ENCODE measurements around the gene RASD1.
"Not testable (repeated sequence)": the region's sequence is repeated elsewhere in the genome, so short reads cannot be mapped to it uniquely, and the experiment has no call there.

The RASD1 gene

GRCh38 chr17:17469996-17470395 is 26.2 kb downstream of the RASD1 start:
- Mint-ChIP-seq H3K36me3 (ENCODE audit: low read depth) (no peaks in the 10 kb centered on the region), H3K4me3 (no peak overlapping the region), H3K9me3 (no peaks in the 10 kb centered on the region), H3K27ac (no peak overlapping the region), H3K4me1 (ENCODE audit: low read depth) (no peaks in the 10 kb centered on the region), H3K27me3 (peaks cover 21% of the 10 kb centered on the region)
- intact Hi-C loops (cut with micrococcal nuclease) = no loop called here

GRCh38 chr17:17469358-17469757 is 26.8 kb downstream of the RASD1 start:
- Mint-ChIP-seq H3K4me1 (ENCODE audit: low read depth) (no peaks in the 10 kb centered on the region), H3K27me3 (peaks cover 21% of the 10 kb centered on the region), H3K9me3 (no peaks in the 10 kb centered on the region), H3K27ac (no peak overlapping the region), H3K36me3 (ENCODE audit: low read depth) (no peaks in the 10 kb centered on the region), H3K4me3 (no peak overlapping the region)
- intact Hi-C loops (cut with micrococcal nuclease) = no loop called here

- H3K36me3 Mint-ChIP-seq (ENCODE audit: low read depth) = no peaks in the 10 kb centered on the region
- no peak overlapping the region for H3K4me3 Mint-ChIP-seq
- H3K4me1 Mint-ChIP-seq (ENCODE audit: low read depth) = no peaks in the 10 kb centered on the region
- H3K27me3 Mint-ChIP-seq = peaks cover 19% of the 10 kb centered on the region
- H3K27ac Mint-ChIP-seq = no peak overlapping the region
- H3K9me3 Mint-ChIP-seq = no peaks in the 10 kb centered on the region
- intact Hi-C loops (cut with micrococcal nuclease) = no loop called here
These were observed 27.8 kb downstream of the RASD1 start for GRCh38 chr17:17468217-17469010.

GRCh38 chr17:17467720-17468119 is 28.5 kb downstream of the RASD1 start:
- intact Hi-C loops (cut with micrococcal nuclease) = no loop called here
- H3K4me1 Mint-ChIP-seq (ENCODE audit: low read depth) = no peaks in the 10 kb centered on the region
- no peak overlapping the region for H3K4me3 Mint-ChIP-seq
- no peaks in the 10 kb centered on the region for H3K9me3 Mint-ChIP-seq
- H3K27me3 Mint-ChIP-seq = peaks cover 19% of the 10 kb centered on the region
- no peaks in the 10 kb centered on the region for H3K36me3 Mint-ChIP-seq (ENCODE audit: low read depth)
- H3K27ac Mint-ChIP-seq = no peak overlapping the region

GRCh38 chr17:17467016-17467415 is 29.2 kb downstream of the RASD1 start:
- peaks cover 18% of the 10 kb centered on the region for H3K27me3 Mint-ChIP-seq
- H3K27ac Mint-ChIP-seq = no peak overlapping the region
- no peak overlapping the region for H3K4me3 Mint-ChIP-seq
- intact Hi-C loops (cut with micrococcal nuclease) = no loop called here
- no peaks in the 10 kb centered on the region for H3K9me3 Mint-ChIP-seq
- no peaks in the 10 kb centered on the region for H3K36me3 Mint-ChIP-seq (ENCODE audit: low read depth)
- no peaks in the 10 kb centered on the region for H3K4me1 Mint-ChIP-seq (ENCODE audit: low read depth)

- H3K4me3 Mint-ChIP-seq = no peak overlapping the region
- H3K9me3 Mint-ChIP-seq = no peaks in the 10 kb centered on the region
- no peaks in the 10 kb centered on the region for H3K36me3 Mint-ChIP-seq (ENCODE audit: low read depth)
- no peak overlapping the region for H3K27ac Mint-ChIP-seq
- H3K27me3 Mint-ChIP-seq = peaks cover 16% of the 10 kb centered on the region
- no peaks in the 10 kb centered on the region for H3K4me1 Mint-ChIP-seq (ENCODE audit: low read depth)
- intact Hi-C loops (cut with micrococcal nuclease) = no loop called here
These were observed 29.7 kb downstream of the RASD1 start for GRCh38 chr17:17466511-17466910.

GRCh38 chr17:17465878-17466277 is 30.3 kb downstream of the RASD1 start:
- intact Hi-C loops (cut with micrococcal nuclease); H3K36me3 Mint-ChIP-seq (ENCODE audit: low read depth); H3K4me1 Mint-ChIP-seq (ENCODE audit: low read depth); H3K4me3 Mint-ChIP-seq; H3K9me3 Mint-ChIP-seq; H3K27ac Mint-ChIP-seq: not testable (repeated sequence)
- H3K27me3 Mint-ChIP-seq = peaks cover 13% of the 10 kb centered on the region

- H3K27ac Mint-ChIP-seq = no peak overlapping the region
- H3K27me3 Mint-ChIP-seq = peaks cover 10% of the 10 kb centered on the region
- no peak overlapping the region for H3K4me3 Mint-ChIP-seq
- no peaks in the 10 kb centered on the region for H3K36me3 Mint-ChIP-seq (ENCODE audit: low read depth)
- H3K9me3 Mint-ChIP-seq = peaks cover 11% of the 10 kb centered on the region
- H3K4me1 Mint-ChIP-seq (ENCODE audit: low read depth) = no peaks in the 10 kb centered on the region
- intact Hi-C loops (cut with micrococcal nuclease) = no loop called here
These were observed 32.4 kb downstream of the RASD1 start for GRCh38 chr17:17463821-17464220.

- Mint-ChIP-seq H3K27me3 (peaks cover 10% of the 10 kb centered on the region), H3K9me3 (peaks cover 11% of the 10 kb centered on the region), H3K4me3 (no peak overlapping the region), H3K4me1 (ENCODE audit: low read depth) (no peaks in the 10 kb centered on the region), H3K36me3 (ENCODE audit: low read depth) (no peaks in the 10 kb centered on the region), H3K27ac (no peak overlapping the region)
- intact Hi-C loops (cut with micrococcal nuclease) = no loop called here
These were observed 34.0 kb downstream of the RASD1 start for GRCh38 chr17:17462048-17462824.

- Mint-ChIP-seq H3K27ac (no peak overlapping the region), H3K4me3 (no peak overlapping the region), H3K27me3 (peaks cover 4% of the 10 kb centered on the region), H3K9me3 (peaks cover 11% of the 10 kb centered on the region), H3K4me1 (ENCODE audit: low read depth) (no peaks in the 10 kb centered on the region), H3K36me3 (ENCODE audit: low read depth) (no peaks in the 10 kb centered on the region)
- intact Hi-C loops (cut with micrococcal nuclease) = no loop called here
These were observed 36.2 kb downstream of the RASD1 start for GRCh38 chr17:17460038-17460437.

GRCh38 chr17:17457680-17458079 is 38.5 kb downstream of the RASD1 start:
- H3K27ac Mint-ChIP-seq = no peak overlapping the region
- H3K36me3 Mint-ChIP-seq (ENCODE audit: low read depth) = no peaks in the 10 kb centered on the region
- H3K4me3 Mint-ChIP-seq = no peak overlapping the region
- H3K9me3 Mint-ChIP-seq = peaks cover 11% of the 10 kb centered on the region
- H3K27me3 Mint-ChIP-seq = peaks cover 4% of the 10 kb centered on the region
- intact Hi-C loops (cut with micrococcal nuclease) = no loop called here
- H3K4me1 Mint-ChIP-seq (ENCODE audit: low read depth) = no peaks in the 10 kb centered on the region

- Mint-ChIP-seq H3K27me3 (peaks cover 4% of the 10 kb centered on the region), H3K9me3 (peaks cover 11% of the 10 kb centered on the region), H3K4me1 (ENCODE audit: low read depth) (no peaks in the 10 kb centered on the region), H3K36me3 (ENCODE audit: low read depth) (no peaks in the 10 kb centered on the region), H3K27ac (no peak overlapping the region), H3K4me3 (no peak overlapping the region)
- intact Hi-C loops (cut with micrococcal nuclease) = no loop called here
These were observed 39.9 kb downstream of the RASD1 start for GRCh38 chr17:17456251-17456650.

- H3K9me3 Mint-ChIP-seq = peaks cover 7% of the 10 kb centered on the region
- no peaks in the 10 kb centered on the region for H3K4me1 Mint-ChIP-seq (ENCODE audit: low read depth)
- no peak overlapping the region for H3K4me3 Mint-ChIP-seq
- intact Hi-C loops (cut with micrococcal nuclease) = no loop called here
- H3K27me3 Mint-ChIP-seq = peaks cover 4% of the 10 kb centered on the region
- H3K36me3 Mint-ChIP-seq (ENCODE audit: low read depth) = no peaks in the 10 kb centered on the region
- no peak overlapping the region for H3K27ac Mint-ChIP-seq
These were observed 41.0 kb downstream of the RASD1 start for GRCh38 chr17:17455173-17455572.

- H3K9me3 Mint-ChIP-seq; intact Hi-C loops (cut with micrococcal nuclease); H3K4me1 Mint-ChIP-seq (ENCODE audit: low read depth); H3K36me3 Mint-ChIP-seq (ENCODE audit: low read depth); H3K27me3 Mint-ChIP-seq; H3K4me3 Mint-ChIP-seq; H3K27ac Mint-ChIP-seq: not testable (repeated sequence)
These were observed 41.5 kb downstream of the RASD1 start for GRCh38 chr17:17454700-17455099.
